ENCODE data around the gene DNAJC25. TPM values are rescaled to one million over a fixed set of nuclear protein-coding genes. Genes with fewer than 3 reads are reported as not detected.

Gene DNAJC25
- total and polyA plus RNA-seq, 4 donors, result 8.1 to 12.2 (median 10.3) TPM

GRCh38 chr9:111679199-111679598 lies 48.1 kb downstream of the DNAJC25 start:
- Histone ChIP-seq H3K4me3 (ENCODE audit: low read depth, low read length) (no peak overlapping the region), H3K9me3 (ENCODE audit: control insufficient read depth, insufficient read depth, low read length) (no peaks in the 10 kb centered on the region), H3K36me3 (ENCODE audit: control insufficient read depth, insufficient read depth, low read length) (peaks cover 15% of the 10 kb centered on the region), H3K27me3 (ENCODE audit: control insufficient read depth, insufficient read depth, low read length) (no peaks in the 10 kb centered on the region), H3K27ac (ENCODE audit: low read depth, low read length) (no peak overlapping the region), H3K4me1 (ENCODE audit: control insufficient read depth, insufficient read depth, low read length) (no peaks in the 10 kb centered on the region)
- DNase-seq (ENCODE audit: low read depth in 4 of 6, low spot score in 6 of 6), result no peak
- 100% methylated on average over 4 of the region's 6 CpGs for WGBS (ENCODE audit: insufficient coverage)

- WGBS (ENCODE audit: insufficient coverage), result 100% methylated on average over 1 of the region's 1 CpG
- H3K27ac ChIP-seq (ENCODE audit: low read depth, low read length), result no peak overlapping the region
Measured at GRCh38 chr9:111683392-111683791, 52.3 kb downstream of the DNAJC25 start.

GRCh38 chr9:111691672-111692329 lies 60.7 kb downstream of the DNAJC25 start:
- H3K27ac ChIP-seq (ENCODE audit: low read depth, low read length), result no peak overlapping the region
- 0% methylated on average over 1 of the region's 5 CpGs for WGBS (ENCODE audit: insufficient coverage)
- DNase-seq (ENCODE audit: low read depth in 4 of 6, low spot score in 6 of 6), result peak in 4 of 6 donors; percentile 6 to 58 (median 36)

More at GRCh38 chr9:111683392-111683791, 52.3 kb downstream of the DNAJC25 start:
- Histone ChIP-seq H3K36me3 (ENCODE audit: control insufficient read depth, insufficient read depth, low read length) (peaks cover 9% of the 10 kb centered on the region), H3K27me3 (ENCODE audit: control insufficient read depth, insufficient read depth, low read length) (no peaks in the 10 kb centered on the region), H3K4me3 (ENCODE audit: low read depth, low read length) (no peak overlapping the region), H3K4me1 (ENCODE audit: control insufficient read depth, insufficient read depth, low read length) (no peaks in the 10 kb centered on the region), H3K9me3 (ENCODE audit: control insufficient read depth, insufficient read depth, low read length) (no peaks in the 10 kb centered on the region)
- no peak for DNase-seq (ENCODE audit: low read depth in 4 of 6, low spot score in 6 of 6)

GRCh38 chr9:111696796-111697195 lies 65.7 kb downstream of the DNAJC25 start:
- DNase-seq (ENCODE audit: low read depth in 4 of 6, low spot score in 6 of 6), result no peak
- Histone ChIP-seq H3K27ac (ENCODE audit: low read depth, low read length) (no peak overlapping the region), H3K9me3 (ENCODE audit: control insufficient read depth, insufficient read depth, low read length) (no peaks in the 10 kb centered on the region), H3K4me1 (ENCODE audit: control insufficient read depth, insufficient read depth, low read length) (no peaks in the 10 kb centered on the region), H3K27me3 (ENCODE audit: control insufficient read depth, insufficient read depth, low read length) (no peaks in the 10 kb centered on the region), H3K36me3 (ENCODE audit: control insufficient read depth, insufficient read depth, low read length) (no peaks in the 10 kb centered on the region), H3K4me3 (ENCODE audit: low read depth, low read length) (no peak overlapping the region)

More at GRCh38 chr9:111691672-111692329, 60.7 kb downstream of the DNAJC25 start:
- Histone ChIP-seq H3K4me3 (ENCODE audit: low read depth, low read length) (no peak overlapping the region), H3K27me3 (ENCODE audit: control insufficient read depth, insufficient read depth, low read length) (no peaks in the 10 kb centered on the region), H3K9me3 (ENCODE audit: control insufficient read depth, insufficient read depth, low read length) (no peaks in the 10 kb centered on the region), H3K36me3 (ENCODE audit: control insufficient read depth, insufficient read depth, low read length) (no peaks in the 10 kb centered on the region), H3K4me1 (ENCODE audit: control insufficient read depth, insufficient read depth, low read length) (no peaks in the 10 kb centered on the region)

GRCh38 chr9:111700776-111701175 lies 69.6 kb downstream of the DNAJC25 start:
- H3K36me3 ChIP-seq (ENCODE audit: control insufficient read depth, insufficient read depth, low read length), result no peaks in the 10 kb centered on the region
- WGBS (ENCODE audit: insufficient coverage), result no CpG with 5 or more reads among the region's 1 CpG
- H3K9me3 ChIP-seq (ENCODE audit: control insufficient read depth, insufficient read depth, low read length), result no peaks in the 10 kb centered on the region
- no peak for DNase-seq (ENCODE audit: low read depth in 4 of 6, low spot score in 6 of 6)
- H3K27me3 ChIP-seq (ENCODE audit: control insufficient read depth, insufficient read depth, low read length), result no peaks in the 10 kb centered on the region
- H3K27ac ChIP-seq (ENCODE audit: low read depth, low read length), result no peak overlapping the region
- H3K4me3 ChIP-seq (ENCODE audit: low read depth, low read length), result no peak overlapping the region
- no peaks in the 10 kb centered on the region for H3K4me1 ChIP-seq (ENCODE audit: control insufficient read depth, insufficient read depth, low read length)

Other genes starting within 250 kb of the DNAJC25 start
- gene ECPAS, start 147.0 kb upstream of the DNAJC25 start, total RNA-seq, result 100 to 1,000 TPM in 1 of 2 donors, 10 to 100 TPM in 1; 64.4 to 120 TPM
- gene ECPAS, start 147.0 kb upstream of the DNAJC25 start, polyA plus RNA-seq (ENCODE audit: insufficient read length in 2 of 2), result 10 to 100 TPM; 73.7 to 74.2 TPM
- gene ZNF483, start 106.2 kb upstream of the DNAJC25 start, total RNA-seq, result 10 to 100 TPM; 34.6 to 92.8 TPM
- 1 to 10 TPM; 4.3 to 6.7 TPM for gene ZNF483, start 106.2 kb upstream of the DNAJC25 start, polyA plus RNA-seq (ENCODE audit: insufficient read length in 2 of 2)
- 10 to 100 TPM; 44.7 to 53.1 TPM for gene PTGR1, start 31.7 kb upstream of the DNAJC25 start, total RNA-seq
- gene PTGR1, start 31.7 kb upstream of the DNAJC25 start, polyA plus RNA-seq (ENCODE audit: insufficient read length in 2 of 2), result 10 to 100 TPM; 38.4 to 39.3 TPM
- gene GNG10, start 30.3 kb downstream of the DNAJC25 start, total RNA-seq, result 10 to 100 TPM; 24.7 to 50.9 TPM
- 10 to 100 TPM; 48.9 to 63.6 TPM for gene GNG10, start 30.3 kb downstream of the DNAJC25 start, polyA plus RNA-seq (ENCODE audit: insufficient read length in 2 of 2)
- not detected for gene SHOC1, start 163.6 kb downstream of the DNAJC25 start, total RNA-seq
- gene SHOC1, start 163.6 kb downstream of the DNAJC25 start, polyA plus RNA-seq (ENCODE audit: insufficient read length in 2 of 2), result under 1 TPM; 0.05 to 0.51 TPM

All from spinal cord (tissue), 10 donors.